GM12878 (cell line): ENCODE measurements around the gene RGL4. TPM values are rescaled to one million over a fixed set of nuclear protein-coding genes. Genes with fewer than 3 reads are reported as not detected.

Experiments
- ATAC-seq: fragments of 200-7000 bp; cut with Tn5 transposase; 3 replicates; pipeline ENCODE4 v1.9.1; 2020; ENCODE audit warnings: mild to moderate bottlenecking, moderate library complexity
- BruUV-seq: library from RNA; stranded (reverse); fragments of 400-500 nt; replicated peaks from 2 replicates; lab custom pipeline; 2021; lab: Mats Ljungman, UMichigan
- CTCF ChIA-PET: fragments of 300-600 bp; sonication (Branson Sonifier 250); formaldehyde crosslinking; extraction: SDS; loops from one replicate; lab custom pipeline; 2021; ENCODE audit warnings: inconsistent platforms; lab: Yijun Ruan, JAX
- POLR2A ChIA-PET: fragments of 350-600 bp; formaldehyde crosslinking; extraction: SDS; loops from one replicate; lab custom pipeline; 2021; ENCODE audit warnings: inconsistent platforms; lab: Charles Lee
- RAD21 ChIA-PET: fragments of 300-600 bp; sonication (Branson Sonifier 250); formaldehyde crosslinking; loops from one replicate; lab custom pipeline; 2023; ENCODE audit warnings: antibody characterized with exemption; ENCODE audit not compliant: unreplicated experiment; lab: Charles Lee
- SMC1A ChIA-PET: fragments of 300-600 bp; sonication (Branson Sonifier 250); formaldehyde crosslinking; loops from one replicate; lab custom pipeline; 2023; ENCODE audit not compliant: unreplicated experiment, uncharacterized antibody; lab: Charles Lee
- DNase-seq: peaks from one replicate; pipeline ENCODE4 v3.0.0-alpha.2; 2011; ENCODE audit warnings: low read depth, low spot score
- FAIRE-seq: peaks from 3 replicates; lab custom pipeline; 2011; peaks lifted over from hg19 to GRCh38; lab: Jason Lieb, UNC
- H2AFZ ChIP-seq: 2 replicates; pipeline ENCODE4 v1.6.0; 2011; ENCODE audit warnings: low read depth, low read length, control low read depth; ENCODE audit not compliant: control insufficient read depth
- H3K27ac ChIP-seq: 2 replicates; pipeline ENCODE4 v1.5.1; 2011; ENCODE audit warnings: control low read depth; ENCODE audit not compliant: control insufficient read depth, insufficient read depth
- H3K27me3 ChIP-seq, 2 experiments: replicated peaks in 1 of 2; 2 replicates each; pipeline versions ENCODE4 v1.6.0 to v1.6.1; 2011; ENCODE audit warnings: low read length in 1 of 2; ENCODE audit not compliant: control insufficient read depth in 2 of 2, insufficient read depth in 2 of 2
- H3K36me3 ChIP-seq, 2 experiments: 2 replicates each; pipeline ENCODE4 v1.5.1; 2011; ENCODE audit warnings: low read length in 1 of 2; ENCODE audit not compliant: control insufficient read depth in 2 of 2, insufficient read depth in 2 of 2
- H3K4me1 ChIP-seq: 2 replicates; pipeline ENCODE4 v1.6.1; 2011; ENCODE audit warnings: mild to moderate bottlenecking, low read length, moderate library complexity, mixed read lengths; ENCODE audit not compliant: control insufficient read depth, insufficient read depth
- H3K4me2 ChIP-seq: 2 replicates; pipeline ENCODE4 v1.6.0; 2011; ENCODE audit warnings: control low read depth; ENCODE audit not compliant: control insufficient read depth, insufficient read depth
- H3K4me3 ChIP-seq: fragments of 200-600 bp; sonication (generic); 2 replicates; pipeline ENCODE4 v1.5.1; 2016
- H3K79me2 ChIP-seq: 2 replicates; pipeline ENCODE4 v1.6.0; 2011; ENCODE audit warnings: low read length; ENCODE audit not compliant: control insufficient read depth, insufficient read depth
- H3K9ac ChIP-seq: 2 replicates; pipeline ENCODE4 v1.8.0; 2011; ENCODE audit warnings: low read length, control low read depth, mixed read lengths; ENCODE audit not compliant: control insufficient read depth, insufficient read depth
- H3K9me3 ChIP-seq: replicated peaks from 3 replicates; pipeline ENCODE4 v1.5.1; 2011; ENCODE audit warnings: mild to moderate bottlenecking, low read length; ENCODE audit not compliant: control insufficient read depth, insufficient read depth
- H4K20me1 ChIP-seq: 2 replicates; pipeline ENCODE4 v1.6.0; 2011; ENCODE audit not compliant: control insufficient read depth, insufficient read depth
- BCLAF1 ChIP-seq: fragments of 450-650 bp; IDR thresholded peaks from 2 replicates; pipeline ENCODE4 v1.6.1; 2017; ENCODE audit warnings: antibody characterized with exemption, mild to moderate bottlenecking, moderate library complexity
- EZH2 ChIP-seq: IDR thresholded peaks from 2 replicates; pipeline ENCODE4 v1.6.1; 2012; ENCODE audit warnings: low read depth, mild to moderate bottlenecking, control low read depth, inconsistent platforms, low read length, borderline replicate concordance; ENCODE audit not compliant: control insufficient read depth
- FOS ChIP-seq: IDR thresholded peaks from 3 replicates; pipeline ENCODE4 v1.6.1; 2011; ENCODE audit warnings: borderline replicate concordance; ENCODE audit not compliant: insufficient read length; ENCODE audit errors: extremely low read depth
- FOXK2 ChIP-seq: fragments of 450-650 bp; IDR thresholded peaks from 2 replicates; pipeline ENCODE4 v1.6.1; 2017; ENCODE audit warnings: mild to moderate bottlenecking, moderate library complexity
- FOXM1 ChIP-seq: IDR thresholded peaks from 2 replicates; pipeline ENCODE4 v1.6.1; 2012; ENCODE audit warnings: low read depth, mild to moderate bottlenecking, inconsistent platforms, low read length, moderate library complexity
- HDAC6 ChIP-seq: fragments of 200-600 bp; sonication (generic); IDR thresholded peaks from one replicate; pipeline ENCODE4 v1.8.0; 2017; ENCODE audit warnings: antibody characterized with exemption; ENCODE audit not compliant: unreplicated experiment
- JUND ChIP-seq: IDR thresholded peaks from 2 replicates; pipeline ENCODE4 v1.6.1; 2012; ENCODE audit warnings: low read depth, mild to moderate bottlenecking, low read length, improper control_type of control experiment, moderate library complexity
- NBN ChIP-seq: fragments of 450-650 bp; IDR thresholded peaks from 2 replicates; pipeline ENCODE4 v1.6.1; 2016
- NFXL1 ChIP-seq: fragments of 450-650 bp; IDR thresholded peaks from 2 replicates; pipeline ENCODE4 v1.6.1; 2017; ENCODE audit warnings: antibody characterized with exemption, mild to moderate bottlenecking, borderline replicate concordance
- NKRF ChIP-seq: fragments of 450-650 bp; conservative IDR thresholded peaks from 2 replicates; pipeline ENCODE4 v1.6.1; 2017; ENCODE audit warnings: mild to moderate bottlenecking, moderate library complexity
- RCOR1 ChIP-seq: conservative IDR thresholded peaks from 2 replicates; pipeline ENCODE4 v1.6.1; 2012; ENCODE audit warnings: low read depth, low read length, improper control_type of control experiment
- SIN3A ChIP-seq: IDR thresholded peaks from 2 replicates; pipeline ENCODE4 v1.6.1; 2012; ENCODE audit warnings: low read depth, low read length, improper control_type of control experiment
- STAT1 ChIP-seq: fragments of 450-650 bp; conservative IDR thresholded peaks from 2 replicates; pipeline ENCODE4 v1.6.1; 2014; ENCODE audit warnings: antibody characterized with exemption, mild to moderate bottlenecking
- TCF7 ChIP-seq: IDR thresholded peaks from 2 replicates; pipeline ENCODE4 v1.6.1; 2014; ENCODE audit warnings: antibody characterized with exemption, borderline replicate concordance
- ZNF217 ChIP-seq: fragments of 450-650 bp; IDR thresholded peaks from 2 replicates; pipeline ENCODE4 v1.6.1; 2017; ENCODE audit warnings: antibody characterized with exemption, mild to moderate bottlenecking
- ZNF622 ChIP-seq: fragments of 450-650 bp; IDR thresholded peaks from 2 replicates; pipeline ENCODE4 v1.6.1; 2017; ENCODE audit warnings: mild to moderate bottlenecking, inconsistent platforms
- ZZZ3 ChIP-seq: IDR thresholded peaks from 2 replicates; pipeline ENCODE4 v1.6.1; 2011; ENCODE audit warnings: low read depth; ENCODE audit not compliant: control insufficient read depth, insufficient read length
- WGBS: methylation state at CpG from one replicate; pipeline ENCODE4 v1.1.6; 2016; ENCODE audit warnings: low lambda C conversion rate; ENCODE audit not compliant: insufficient replicate concordance, insufficient coverage; ENCODE audit errors: missing lambda C conversion rate; 5-methylcytosine and 5-hydroxymethylcytosine counted together
- in situ Hi-C: fragments of 300-500 bp; cut with MboI; formaldehyde crosslinking; loops from 9 replicates; pipeline ENCODE4 v1.14.3; 2018; ENCODE audit warnings: mixed read lengths
- intact Hi-C: fragments of 100-400 bp; cut with micrococcal nuclease; formaldehyde crosslinking; loops from one replicate; pipeline ENCODE4 v1.14.2; 2022; ENCODE audit not compliant: unreplicated experiment
- polyA plus RNA-seq, 11 experiments: library from polyadenylated mRNA; depleted of rRNA in 4 of 11; unstranded in 6 of 11; stranded (reverse) in 5 of 11; fragments of >200 nt; fragmentation: Nextera tagmentation in 4 of 11; fragmentation: Illumina TruSeq in 1 of 11; extraction: Ambion mirVana in 4 of 11; extraction: Trizol in 1 of 11; gene quantifications; 1 replicate in 1 of 11; 2 replicates in 10 of 11; pipeline versions ENCODE4 v1.2.1 to v1.2.3, GENCODE V29; 2011 to 2016; ENCODE audit warnings: inconsistent platforms in 2 of 11, missing spikeins in 2 of 11, low read depth in 1 of 11
- total RNA-seq, 4 experiments: library from RNA; depleted of rRNA in 3 of 4; stranded (reverse); fragments of >200 nt in 3 of 4; fragmentation: Illumina TruSeq in 1 of 4; extraction: Trizol in 1 of 4; gene quantifications; 2 replicates each; pipeline versions ENCODE4 v1.2.1 to v1.2.3, GENCODE V29; 2013 to 2021

RGL4 gene
- total and polyA plus RNA-seq, 10 of the 15 experiments (the other 5 are each of a cell fraction or from before 2014, with no cell fraction given) = 1.4 to 9.0 (median 2.0) TPM; not detected in 1

GRCh38 chr22:23704062-23704461 lies 13.2 kb downstream of the RGL4 start:
- ChIA-PET SMC1A (no interaction called here), RAD21 (no interaction called here), POLR2A (no interaction called here), CTCF (no interaction called here)
- Histone ChIP-seq H3K9ac (no peak overlapping the region), H3K4me3 (no peak overlapping the region), H3K36me3 (peaks cover 5 to 36% of the 10 kb centered on the region in 2 experiments), H3K79me2 (no peaks in the 10 kb centered on the region), H3K4me1 (0 out of 2 replicates have a peak, but pooled peaks cover 8% of the 10 kb centered on the region), H3K27me3 (no peaks in the 10 kb centered on the region), H4K20me1 (no peaks in the 10 kb centered on the region), H3K4me2 (no peak overlapping the region), H3K9me3 (no peaks in the 10 kb centered on the region), H3K27ac (no peak overlapping the region), H2AFZ (no peak overlapping the region)
- no TSS peak for BruUV-seq
- intact Hi-C loops (no loop called here), in situ Hi-C loops (no loop called here)
- DNase-seq (no peak), FAIRE-seq (no peak), ATAC-seq (no peak)
- 86% methylated on average over 5 of the region's 5 CpGs for WGBS
- TF ChIP-seq BCLAF1 = no peak
- TF ChIP-seq ZNF622 = no peak
- TF ChIP-seq FOXK2 = no peak
- TF ChIP-seq SIN3A = no peak
- no peak for TF ChIP-seq NBN
- TF ChIP-seq ZNF217 = no peak
- TF ChIP-seq RCOR1 = no peak
- TF ChIP-seq JUND = no peak
- no peak for TF ChIP-seq TCF7
- no peak for TF ChIP-seq HDAC6
- no peak for TF ChIP-seq NKRF
- TF ChIP-seq STAT1 = no peak
- no peak for TF ChIP-seq FOXM1
- TF ChIP-seq ZZZ3 = no peak
- no peak for TF ChIP-seq NFXL1
- TF ChIP-seq EZH2 = no peak
- no peak for TF ChIP-seq FOS
